ENCODE data around the gene USP46. TPM values are rescaled to one million over a fixed set of nuclear protein-coding genes. Genes with fewer than 3 reads are reported as not detected.

The USP46 gene
- total and polyA plus RNA-seq, 2 of the 4 experiments (the other 2 are of a cell fraction) = 9.3 to 15.4 TPM

DNA sequence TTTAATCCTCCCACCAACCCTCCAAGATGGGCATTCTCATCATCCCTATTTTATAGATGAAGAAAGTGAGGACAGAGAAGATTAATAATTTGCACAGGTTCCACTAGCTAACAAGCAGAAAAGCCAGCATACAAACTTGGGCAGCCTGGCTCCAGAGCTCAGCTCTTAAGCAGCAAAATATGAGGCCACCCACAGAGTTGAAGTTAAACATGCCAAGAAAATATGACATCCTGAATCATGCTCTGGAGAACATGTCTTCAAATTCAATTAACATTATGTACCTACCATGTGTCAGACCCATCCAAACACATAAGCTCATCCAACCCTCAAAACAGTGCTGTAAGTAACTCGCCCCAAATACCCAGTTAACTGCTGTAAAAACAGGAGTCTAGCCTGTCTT, 33.9 kb downstream of the USP46 start:
- Histone ChIP-seq H3K27me3 (ENCODE audit: control insufficient read depth, insufficient read depth, low read length) (no peaks in the 10 kb centered on the region), H2AK9ac (replicated peaks; ENCODE audit: low read depth, low read length, poor library complexity) (no peak overlapping the region), H3K9ac (ENCODE audit: low read depth, low read length) (no peak overlapping the region), H4K20me1 (ENCODE audit: insufficient read depth, low read length) (peaks cover 6% of the 10 kb centered on the region; the same call in 1 of the 2 replicates), H3K4me3 (ENCODE audit: insufficient read depth, low read depth, low read length) (no peak overlapping the region), H3K27ac (ENCODE audit: insufficient read depth, low read length) (no peak overlapping the region), H3K14ac (replicated peaks; ENCODE audit: low read depth, low read length) (no peak overlapping the region), H4K8ac (ENCODE audit: low read depth in 2 of 2, low read length in 2 of 2) (no peak overlapping the region), H4K91ac (ENCODE audit: insufficient read depth, low read depth, low read length) (no peak overlapping the region), H3K9me1 (ENCODE audit: insufficient read depth, low read length) (peaks cover 6% of the 10 kb centered on the region; the same call in 1 of the 2 replicates), H3K56ac (ENCODE audit: extremely low read depth, insufficient read depth, low read length) (no peak overlapping the region), H3K23ac (ENCODE audit: low read depth, low read length) (no peak overlapping the region), H2AK5ac (ENCODE audit: low read depth, low read length) (no peak overlapping the region), H3K4me1 (ENCODE audit: control insufficient read depth, insufficient read depth, low read length) (no peaks in the 10 kb centered on the region), H2BK20ac (ENCODE audit: low read depth, low read length) (no peak overlapping the region), H3K36me3 (ENCODE audit: control insufficient read depth, insufficient read depth, low read length) (peaks cover 21% of the 10 kb centered on the region), H2BK5ac (ENCODE audit: low read depth, low read length, poor library complexity, severe bottlenecking) (no peak overlapping the region), H3K79me1 (ENCODE audit: low read depth in 1 of 2, low read length in 2 of 2) (peaks cover 21 to 24% of the 10 kb centered on the region in 2 experiments; a peak in 3 of 4 replicates), H2AFZ (replicated peaks; ENCODE audit: low read length, poor library complexity) (no peak overlapping the region), H4K5ac (ENCODE audit: low read depth, low read length) (no peak overlapping the region), H3K4me2 (ENCODE audit: low read depth, low read length) (no peak overlapping the region), H2BK15ac (ENCODE audit: low read depth, low read length) (no peak overlapping the region), H3K4ac (ENCODE audit: low read depth, low read length) (no peak overlapping the region), H2BK120ac (ENCODE audit: low read depth, low read length) (no peak overlapping the region), H3K9me3 (ENCODE audit: control insufficient read depth, insufficient read depth, low read length) (no peaks in the 10 kb centered on the region), H3K18ac (ENCODE audit: low read depth, low read length) (no peak overlapping the region)
- intact Hi-C loops (cut with micrococcal nuclease) = no loop called here
- CTCF ChIA-PET = no interaction called here
- ATAC-seq (ENCODE audit: low read depth) (no peak), DNase-seq (no peak)
- POLR2A ChIA-PET (ENCODE audit: unreplicated experiment) = no interaction called here
- in situ Hi-C loops (cut with MboI; ENCODE audit: low sequenced_read_pairs) = no loop called here
- 86% methylated on average over 1 of the region's 1 CpG; no CpG with 5 or more reads in 1 of the 2 experiments for WGBS, 2 experiments (ENCODE audit: extremely low coverage in 2 of 2, insufficient read length in 1 of 2)
- TF ChIP-seq, protein P1, sequence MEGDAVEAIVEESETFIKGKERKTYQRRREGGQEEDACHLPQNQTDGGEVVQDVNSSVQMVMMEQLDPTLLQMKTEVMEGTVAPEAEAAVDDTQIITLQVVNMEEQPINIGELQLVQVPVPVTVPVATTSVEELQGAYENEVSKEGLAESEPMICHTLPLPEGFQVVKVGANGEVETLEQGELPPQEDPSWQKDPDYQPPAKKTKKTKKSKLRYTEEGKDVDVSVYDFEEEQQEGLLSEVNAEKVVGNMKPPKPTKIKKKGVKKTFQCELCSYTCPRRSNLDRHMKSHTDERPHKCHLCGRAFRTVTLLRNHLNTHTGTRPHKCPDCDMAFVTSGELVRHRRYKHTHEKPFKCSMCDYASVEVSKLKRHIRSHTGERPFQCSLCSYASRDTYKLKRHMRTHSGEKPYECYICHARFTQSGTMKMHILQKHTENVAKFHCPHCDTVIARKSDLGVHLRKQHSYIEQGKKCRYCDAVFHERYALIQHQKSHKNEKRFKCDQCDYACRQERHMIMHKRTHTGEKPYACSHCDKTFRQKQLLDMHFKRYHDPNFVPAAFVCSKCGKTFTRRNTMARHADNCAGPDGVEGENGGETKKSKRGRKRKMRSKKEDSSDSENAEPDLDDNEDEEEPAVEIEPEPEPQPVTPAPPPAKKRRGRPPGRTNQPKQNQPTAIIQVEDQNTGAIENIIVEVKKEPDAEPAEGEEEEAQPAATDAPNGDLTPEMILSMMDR (conservative IDR thresholded peaks at IDR 0.05; ENCODE audit: low read depth, low read length) = no peak
- dilution Hi-C loops (cut with HindIII; ENCODE audit: low sequenced_read_pairs, unreplicated experiment) = no loop called here
- BruUV-seq (replicated peaks) = no TSS peak
